GM12878 (cell line): Measurements from ENCODE around the gene TUBA1B. TPM values are rescaled to one million over a fixed set of nuclear protein-coding genes. Genes with fewer than 3 reads are reported as not detected.

Experiments used
- ATAC-seq: fragments of 200-7000 bp; cut with Tn5 transposase; 3 replicates; pipeline ENCODE4 v1.9.1; 2020; ENCODE audit warnings: mild to moderate bottlenecking, moderate library complexity
- BruUV-seq: library from RNA; stranded (reverse); fragments of 400-500 nt; replicated peaks from 2 replicates; lab custom pipeline; 2021; lab: Mats Ljungman, UMichigan
- CTCF ChIA-PET: fragments of 300-600 bp; sonication (Branson Sonifier 250); formaldehyde crosslinking; extraction: SDS; loops from one replicate; lab custom pipeline; 2021; ENCODE audit warnings: inconsistent platforms; lab: Yijun Ruan, JAX
- POLR2A ChIA-PET: fragments of 350-600 bp; formaldehyde crosslinking; extraction: SDS; loops from one replicate; lab custom pipeline; 2021; ENCODE audit warnings: inconsistent platforms; lab: Charles Lee
- RAD21 ChIA-PET: fragments of 300-600 bp; sonication (Branson Sonifier 250); formaldehyde crosslinking; loops from one replicate; lab custom pipeline; 2023; ENCODE audit warnings: antibody characterized with exemption; ENCODE audit not compliant: unreplicated experiment; lab: Charles Lee
- SMC1A ChIA-PET: fragments of 300-600 bp; sonication (Branson Sonifier 250); formaldehyde crosslinking; loops from one replicate; lab custom pipeline; 2023; ENCODE audit not compliant: unreplicated experiment, uncharacterized antibody; lab: Charles Lee
- DNase-seq: peaks from one replicate; pipeline ENCODE4 v3.0.0-alpha.2; 2011; ENCODE audit warnings: low read depth, low spot score
- FAIRE-seq: peaks from 3 replicates; lab custom pipeline; 2011; peaks lifted over from hg19 to GRCh38; lab: Jason Lieb, UNC
- H2AFZ ChIP-seq: 2 replicates; pipeline ENCODE4 v1.6.0; 2011; ENCODE audit warnings: low read depth, low read length, control low read depth; ENCODE audit not compliant: control insufficient read depth
- H3K27ac ChIP-seq: 2 replicates; pipeline ENCODE4 v1.5.1; 2011; ENCODE audit warnings: control low read depth; ENCODE audit not compliant: control insufficient read depth, insufficient read depth
- H3K27me3 ChIP-seq, 2 experiments: replicated peaks in 1 of 2; 2 replicates each; pipeline versions ENCODE4 v1.6.0 to v1.6.1; 2011; ENCODE audit warnings: low read length in 1 of 2; ENCODE audit not compliant: control insufficient read depth in 2 of 2, insufficient read depth in 2 of 2
- H3K36me3 ChIP-seq, 2 experiments: 2 replicates each; pipeline ENCODE4 v1.5.1; 2011; ENCODE audit warnings: low read length in 1 of 2; ENCODE audit not compliant: control insufficient read depth in 2 of 2, insufficient read depth in 2 of 2
- H3K4me1 ChIP-seq: 2 replicates; pipeline ENCODE4 v1.6.1; 2011; ENCODE audit warnings: mild to moderate bottlenecking, low read length, moderate library complexity, mixed read lengths; ENCODE audit not compliant: control insufficient read depth, insufficient read depth
- H3K4me2 ChIP-seq: 2 replicates; pipeline ENCODE4 v1.6.0; 2011; ENCODE audit warnings: control low read depth; ENCODE audit not compliant: control insufficient read depth, insufficient read depth
- H3K4me3 ChIP-seq: fragments of 200-600 bp; sonication (generic); 2 replicates; pipeline ENCODE4 v1.5.1; 2016
- H3K79me2 ChIP-seq: 2 replicates; pipeline ENCODE4 v1.6.0; 2011; ENCODE audit warnings: low read length; ENCODE audit not compliant: control insufficient read depth, insufficient read depth
- H3K9ac ChIP-seq: 2 replicates; pipeline ENCODE4 v1.8.0; 2011; ENCODE audit warnings: low read length, control low read depth, mixed read lengths; ENCODE audit not compliant: control insufficient read depth, insufficient read depth
- H3K9me3 ChIP-seq: replicated peaks from 3 replicates; pipeline ENCODE4 v1.5.1; 2011; ENCODE audit warnings: mild to moderate bottlenecking, low read length; ENCODE audit not compliant: control insufficient read depth, insufficient read depth
- H4K20me1 ChIP-seq: 2 replicates; pipeline ENCODE4 v1.6.0; 2011; ENCODE audit not compliant: control insufficient read depth, insufficient read depth
- CBX3 ChIP-seq: fragments of 200-600 bp; sonication (generic); IDR thresholded peaks from 2 replicates; pipeline ENCODE4 v1.6.1; 2016; ENCODE audit warnings: low read depth, borderline replicate concordance
- EP300 ChIP-seq, 2 experiments: fragments of 150-350 bp in 1 of 2; IDR thresholded peaks; 2 replicates each; pipeline ENCODE4 v1.6.1; 2011 to 2012; ENCODE audit warnings: low read depth in 2 of 2, low read length in 2 of 2, borderline replicate concordance in 1 of 2, improper control_type of control experiment in 1 of 2, inconsistent platforms in 1 of 2; ENCODE audit not compliant: control insufficient read depth in 1 of 2
- WGBS: methylation state at CpG from one replicate; pipeline ENCODE4 v1.1.6; 2016; ENCODE audit warnings: low lambda C conversion rate; ENCODE audit not compliant: insufficient replicate concordance, insufficient coverage; ENCODE audit errors: missing lambda C conversion rate; 5-methylcytosine and 5-hydroxymethylcytosine counted together
- in situ Hi-C: fragments of 300-500 bp; cut with MboI; formaldehyde crosslinking; loops from 9 replicates; pipeline ENCODE4 v1.14.3; 2018; ENCODE audit warnings: mixed read lengths
- intact Hi-C: fragments of 100-400 bp; cut with micrococcal nuclease; formaldehyde crosslinking; loops from one replicate; pipeline ENCODE4 v1.14.2; 2022; ENCODE audit not compliant: unreplicated experiment
- polyA plus RNA-seq, 11 experiments: library from polyadenylated mRNA; depleted of rRNA in 4 of 11; unstranded in 6 of 11; stranded (reverse) in 5 of 11; fragments of >200 nt; fragmentation: Nextera tagmentation in 4 of 11; fragmentation: Illumina TruSeq in 1 of 11; extraction: Ambion mirVana in 4 of 11; extraction: Trizol in 1 of 11; gene quantifications; 1 replicate in 1 of 11; 2 replicates in 10 of 11; pipeline versions ENCODE4 v1.2.1 to v1.2.3, GENCODE V29; 2011 to 2016; ENCODE audit warnings: inconsistent platforms in 2 of 11, missing spikeins in 2 of 11, low read depth in 1 of 11
- total RNA-seq, 4 experiments: library from RNA; depleted of rRNA in 3 of 4; stranded (reverse); fragments of >200 nt in 3 of 4; fragmentation: Illumina TruSeq in 1 of 4; extraction: Trizol in 1 of 4; gene quantifications; 2 replicates each; pipeline versions ENCODE4 v1.2.1 to v1.2.3, GENCODE V29; 2013 to 2021
- TF ChIP-seq, protein P1 (sequence below): fragments of 450-650 bp; IDR thresholded peaks from 2 replicates; pipeline ENCODE4 v1.6.1; 2016; ENCODE audit warnings: mild to moderate bottlenecking

The TUBA1B gene
- total and polyA plus RNA-seq, 10 of the 15 experiments (the other 5 are each of a cell fraction or from before 2014, with no cell fraction given) = 2,328 to 4,712 (median 3,552) TPM

DNA sequence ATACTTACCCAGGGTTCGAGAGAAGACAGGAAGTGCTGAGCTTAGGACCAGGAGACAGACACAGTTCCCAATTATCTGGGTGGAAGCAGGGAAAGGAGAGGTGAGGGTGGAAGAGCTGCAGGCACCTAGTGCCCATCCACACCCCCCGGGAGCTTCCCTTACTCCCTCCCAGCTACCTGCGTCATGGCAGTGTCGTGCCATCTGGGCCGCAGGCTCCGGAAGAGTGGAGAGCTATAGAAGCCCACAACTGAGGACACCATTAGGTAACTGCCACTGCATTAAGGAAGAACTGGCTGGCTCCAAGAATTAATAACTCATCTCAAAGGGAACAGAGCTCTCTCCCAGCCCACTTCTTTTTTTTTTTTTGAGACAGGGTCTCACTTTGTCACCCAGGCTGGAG, 30.8 kb downstream of the TUBA1B start:
- Histone ChIP-seq H3K4me2 (no peak overlapping the region), H3K9me3 (no peaks in the 10 kb centered on the region), H3K27me3 (no peaks in the 10 kb centered on the region), H2AFZ (no peak overlapping the region), H3K4me1 (peaks cover 2% of the 10 kb centered on the region), H3K79me2 (no peaks in the 10 kb centered on the region), H3K27ac (no peak overlapping the region), H3K36me3 (peaks cover 7 to 14% of the 10 kb centered on the region in 2 experiments), H3K4me3 (no peak overlapping the region), H4K20me1 (no peaks in the 10 kb centered on the region), H3K9ac (no peak overlapping the region)
- no TSS peak for BruUV-seq
- intact Hi-C loops (no loop called here), in situ Hi-C loops (no loop called here)
- ChIA-PET CTCF (interaction anchor here (0.9 to 12.2 kb wide), 11 partner anchors 8 to 176 kb away, joined by 3 to 244 read pairs (median 11); partner anchors contain the start of genes LMBR1L, RHEBL1 and TUBA1B), RAD21 (interaction anchor here (0.6 to 5.3 kb wide), 6 partner anchors 13 to 135 kb away, joined by 3 to 31 read pairs (median 6); partner anchors contain the start of gene RHEBL1), SMC1A (interaction anchor here (1.0 to 3.8 kb wide), 7 partner anchors 10 to 135 kb away, joined by 3 to 20 read pairs (median 5); partner anchors contain the start of genes LMBR1L and RHEBL1), POLR2A (interaction anchor here (0.8 to 2.0 kb wide), 3 partner anchors 11 to 101 kb away, joined by 3 to 7 read pairs (median 4); partner anchors contain the start of genes DDN and LMBR1L)
- FAIRE-seq = no peak
- ATAC-seq = no peak
- TF ChIP-seq, protein P1, sequence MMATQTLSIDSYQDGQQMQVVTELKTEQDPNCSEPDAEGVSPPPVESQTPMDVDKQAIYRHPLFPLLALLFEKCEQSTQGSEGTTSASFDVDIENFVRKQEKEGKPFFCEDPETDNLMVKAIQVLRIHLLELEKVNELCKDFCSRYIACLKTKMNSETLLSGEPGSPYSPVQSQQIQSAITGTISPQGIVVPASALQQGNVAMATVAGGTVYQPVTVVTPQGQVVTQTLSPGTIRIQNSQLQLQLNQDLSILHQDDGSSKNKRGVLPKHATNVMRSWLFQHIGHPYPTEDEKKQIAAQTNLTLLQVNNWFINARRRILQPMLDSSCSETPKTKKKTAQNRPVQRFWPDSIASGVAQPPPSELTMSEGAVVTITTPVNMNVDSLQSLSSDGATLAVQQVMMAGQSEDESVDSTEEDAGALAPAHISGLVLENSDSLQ = no peak
- TF ChIP-seq EP300 (IDR thresholded peaks at IDR 0.05; ENCODE audit: borderline replicate concordance in 1 of 2, control insufficient read depth in 1 of 2, low read depth in 2 of 2, low read length in 2 of 2) = no peak
- TF ChIP-seq CBX3 = no peak
- no peak for DNase-seq
- 79% methylated on average over 6 of the region's 6 CpGs for WGBS
